Left colon (tissue), 2 donors: ENCODE measurements around the gene NDC80. TPM values are rescaled to one million over a fixed set of nuclear protein-coding genes. Genes with fewer than 3 reads are reported as not detected.
A peak's percentile ranks its signal among the peaks of the same experiment; 100 is the strongest.

Source experiments
- ATAC-seq: fragments of 200-7000 bp; cut with Tn5 transposase; one replicate; pipeline ENCODE4 v1.9.1; 2020; ENCODE audit warnings: mild to moderate bottlenecking, moderate library complexity
- DNase-seq, 2 donors: peaks; one replicate each; pipeline ENCODE4 v3.0.0-alpha.2; 2020
- intact Hi-C, 2 donors: fragments of 100-400 bp; cut with DNase I in 1 of 2; cut with micrococcal nuclease in 1 of 2; formaldehyde crosslinking; loops; one replicate each; pipeline versions ENCODE4 v1.11.2 to v1.14.0; 2022; cut with DNase I, micrococcal nuclease
- total RNA-seq, 2 donors: library from RNA; stranded (reverse); fragmentation: NEBNext Ultra II Directional; extraction: Animal tissue kit (Norgen Biotek cat#: 25700); gene quantifications; one replicate each; pipeline ENCODE4 v1.2.1, GENCODE V29; 2021
- donor health status: DM: no; HTN: no; CAD: no.
- donor health status: DM: yes; HTN: yes; CAD: no.

Gene NDC80
- total RNA-seq, 2 donors from 2014 or later, result 3.2 to 5.8 TPM

GRCh38 chr18:2549462-2549861, 21.9 kb upstream of the NDC80 start:
- no peak for DNase-seq
- intact Hi-C loops, result loop anchor here in 1 of 2 donors (10.0 kb wide), 1 partner anchor 195 kb away; no protein-coding TSS in a partner anchor
- ATAC-seq, result no peak

DNA sequence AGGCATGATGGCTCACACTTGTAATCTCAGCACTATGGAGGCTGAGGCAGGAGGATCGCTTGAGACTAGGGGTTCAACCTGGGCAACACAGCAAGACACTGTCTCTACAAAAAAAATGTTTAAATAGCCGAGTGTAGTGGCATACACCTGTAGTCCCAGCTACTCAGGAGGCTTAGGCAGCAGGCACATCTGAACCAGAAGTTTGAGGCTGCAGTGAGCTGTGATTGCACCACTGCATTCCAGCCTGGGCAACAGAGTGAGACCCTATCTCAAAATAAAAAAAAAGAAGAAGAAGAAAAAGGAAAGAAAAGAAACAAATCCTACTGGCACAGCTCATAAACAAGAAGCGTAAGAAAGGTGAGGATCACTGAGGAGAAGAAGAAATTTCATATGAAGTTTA, 19.9 kb upstream of the NDC80 start:
- no peak for ATAC-seq
- intact Hi-C loops, result no loop called here
- DNase-seq, result no peak

GRCh38 chr18:2554696-2555095, 16.7 kb upstream of the NDC80 start:
- intact Hi-C loops, result no loop called here
- ATAC-seq (no peak), DNase-seq (no peak)

- no peak for ATAC-seq
- no peak for DNase-seq
- intact Hi-C loops, result no loop called here
Observed at GRCh38 chr18:2555895-2556294, 15.5 kb upstream of the NDC80 start.

DNA sequence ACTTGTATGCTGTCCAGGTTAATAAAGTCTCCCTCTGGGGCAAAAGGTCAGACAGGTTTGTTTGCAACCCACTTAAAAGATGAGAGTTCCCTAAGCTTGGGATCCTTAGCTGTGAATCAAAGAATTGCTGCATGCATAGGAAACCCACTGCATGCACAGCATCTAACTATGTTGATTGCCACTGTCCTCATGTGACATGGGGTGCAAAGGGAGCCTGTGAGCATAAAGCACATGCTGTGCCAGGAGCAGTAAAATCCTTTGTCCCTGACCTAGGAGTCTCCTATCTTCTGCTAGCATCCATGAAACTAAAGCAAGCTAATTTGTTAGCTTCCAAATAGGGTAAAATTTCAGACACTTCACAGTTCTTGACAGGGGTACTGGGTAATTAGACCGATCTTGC, 13.8 kb upstream of the NDC80 start:
- intact Hi-C loops, result no loop called here
- DNase-seq (no peak), ATAC-seq (no peak)

DNA sequence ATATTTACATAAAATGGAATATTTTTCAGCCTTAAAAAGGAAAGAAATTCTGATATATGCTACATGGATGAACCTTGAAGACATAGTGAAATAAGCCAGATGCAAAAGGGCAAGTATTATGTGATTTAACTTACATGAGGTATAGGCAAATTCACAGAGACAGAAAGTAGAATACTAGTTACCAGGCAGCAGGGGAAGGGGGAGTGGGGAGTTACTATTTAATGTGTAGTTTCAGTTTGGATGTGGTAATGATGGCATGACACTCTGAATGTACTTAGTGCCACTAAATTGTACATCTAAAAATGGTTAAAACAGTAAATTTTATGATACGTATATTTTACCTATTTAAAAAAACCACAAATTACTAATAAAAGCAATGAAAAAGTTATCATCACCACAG, 12.1 kb upstream of the NDC80 start:
- ATAC-seq (no peak), DNase-seq (no peak)
- intact Hi-C loops, result no loop called here

GRCh38 chr18:2564373-2564772, 7.0 kb upstream of the NDC80 start:
- ATAC-seq (peak; percentile 97), DNase-seq (no peak)
- intact Hi-C loops, result no loop called here

DNA sequence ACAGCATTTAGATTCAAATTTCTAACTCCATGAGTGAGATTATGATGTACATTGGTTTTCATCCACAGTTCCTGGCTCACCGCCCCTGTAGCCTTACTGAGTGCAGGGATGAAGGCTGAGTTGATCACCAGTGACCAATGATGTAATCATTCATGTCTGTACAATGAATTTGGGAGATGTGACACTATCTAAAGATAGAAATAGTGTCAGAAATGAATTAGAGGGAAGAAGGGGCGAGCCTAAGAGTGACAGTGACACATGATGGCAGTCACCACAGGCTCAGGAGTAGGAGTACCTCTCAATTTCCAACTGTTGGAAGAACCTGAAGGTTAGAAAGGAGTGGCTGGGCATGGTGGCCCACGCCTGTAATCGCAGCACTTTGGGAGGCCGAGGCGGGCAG, 3.2 kb upstream of the NDC80 start:
- no peak for DNase-seq
- intact Hi-C loops, result no loop called here
- ATAC-seq, result no peak

GRCh38 chr18:2568605-2569004, 2.8 kb upstream of the NDC80 start:
- DNase-seq, result no peak
- intact Hi-C loops, result no loop called here
- no peak for ATAC-seq

- no peak for ATAC-seq
- intact Hi-C loops, result loop anchor here in 1 of 2 donors (10.0 kb wide), 1 partner anchor 85 kb away; the partner anchor contains the start of gene SMCHD1
- DNase-seq, result no peak
Observed at GRCh38 chr18:2569338-2570207, 1.8 kb upstream of the NDC80 start.

DNA sequence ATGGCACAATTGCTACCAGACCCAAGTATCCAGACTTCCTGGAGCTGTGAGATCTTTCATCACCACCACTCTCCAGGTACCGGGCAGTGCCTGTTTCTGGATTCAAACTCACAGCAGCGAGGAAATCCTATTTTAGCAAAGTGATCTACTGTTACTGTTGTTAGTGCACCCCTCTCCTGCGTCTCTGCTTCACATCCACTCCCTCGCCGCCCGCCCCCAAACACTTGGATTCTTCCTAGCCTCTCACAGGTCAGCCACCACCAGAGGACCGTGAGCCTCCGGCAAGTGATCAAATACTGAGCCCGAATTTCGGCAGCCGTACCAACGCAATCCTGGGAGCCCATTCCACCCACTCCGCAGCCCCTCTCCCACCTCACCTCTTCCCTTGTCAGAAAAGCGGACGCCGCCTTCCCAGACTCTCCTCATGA, 571 bp upstream of the NDC80 start:
- ATAC-seq (peak; percentile 73), DNase-seq (peak; percentile 72 to 79)
- intact Hi-C loops, result loop anchor here in 1 of 2 donors (10.0 kb wide), 1 partner anchor 84 kb away; the partner anchor contains the start of gene SMCHD1

- intact Hi-C loops, result loop anchor here in 1 of 2 donors (10.0 kb wide), 1 partner anchor 83 kb away; the partner anchor contains the start of gene SMCHD1
- ATAC-seq, result peak; percentile 8
- no peak for DNase-seq
Observed at GRCh38 chr18:2572171-2572569, 813 bp downstream of the NDC80 start.

- no peak for ATAC-seq
- intact Hi-C loops, result loop anchor here in 1 of 2 donors (10.0 kb wide), 1 partner anchor 82 kb away; the partner anchor contains the start of gene SMCHD1
- DNase-seq, result no peak
Observed at GRCh38 chr18:2572892-2573291, 1.5 kb downstream of the NDC80 start.

GRCh38 chr18:2573408-2573807, 2.1 kb downstream of the NDC80 start:
- intact Hi-C loops, result loop anchor here in 1 of 2 donors (10.0 kb wide), 1 partner anchor 81 kb away; the partner anchor contains the start of gene SMCHD1
- no peak for ATAC-seq
- DNase-seq, result no peak

DNA sequence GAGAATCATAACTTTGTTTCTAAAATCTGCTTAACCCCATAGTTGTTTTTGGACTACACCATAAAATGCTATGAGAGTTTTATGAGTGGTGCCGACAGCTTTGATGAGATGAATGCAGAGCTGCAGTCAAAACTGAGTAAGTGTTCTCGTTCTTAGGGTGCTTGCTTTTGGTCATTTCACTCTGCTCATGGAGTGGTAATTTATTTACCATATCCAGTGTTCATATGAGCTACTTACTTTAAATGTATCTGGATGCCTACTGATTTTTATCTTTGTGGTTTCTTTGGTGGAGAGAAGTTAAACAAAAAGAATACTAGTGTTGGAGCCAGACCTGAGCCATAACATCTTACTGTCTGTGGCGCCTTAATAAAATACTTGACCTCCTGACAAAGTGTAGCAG, 16.4 kb downstream of the NDC80 start:
- no peak for DNase-seq
- intact Hi-C loops, result no loop called here
- ATAC-seq, result peak; percentile 25

DNA sequence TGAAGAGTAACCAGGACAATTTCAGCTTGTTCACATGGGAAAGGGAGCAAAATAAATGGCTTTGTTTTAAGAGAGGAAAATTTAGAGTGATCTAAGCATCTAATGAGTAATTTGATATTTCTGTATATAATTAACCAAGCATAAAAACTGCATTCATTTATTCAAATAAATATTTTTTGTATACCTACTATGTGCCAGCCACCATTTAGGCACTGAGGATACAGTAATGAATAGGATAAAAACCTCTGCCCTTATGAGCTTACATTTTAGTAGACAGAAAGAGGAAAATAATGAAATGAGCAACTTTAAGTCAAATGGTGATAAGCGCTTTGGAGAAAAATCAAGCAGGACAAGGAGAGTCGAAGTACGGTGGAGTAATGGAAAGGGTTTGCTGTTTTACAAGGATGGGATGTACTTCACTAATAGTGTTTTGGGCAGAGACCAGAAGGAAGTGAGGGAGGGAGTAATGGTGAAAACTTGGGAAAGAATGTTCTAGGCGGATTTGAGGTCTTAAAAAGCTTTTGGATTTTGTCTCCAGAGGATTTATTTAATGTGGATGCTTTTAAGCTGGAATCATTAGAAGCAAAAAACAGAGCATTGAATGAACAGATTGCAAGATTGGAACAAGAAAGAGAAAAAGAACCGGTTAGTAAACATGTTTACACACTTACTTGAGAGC, 17.4 kb downstream of the NDC80 start:
- intact Hi-C loops, result no loop called here
- ATAC-seq (no peak), DNase-seq (no peak)

DNA sequence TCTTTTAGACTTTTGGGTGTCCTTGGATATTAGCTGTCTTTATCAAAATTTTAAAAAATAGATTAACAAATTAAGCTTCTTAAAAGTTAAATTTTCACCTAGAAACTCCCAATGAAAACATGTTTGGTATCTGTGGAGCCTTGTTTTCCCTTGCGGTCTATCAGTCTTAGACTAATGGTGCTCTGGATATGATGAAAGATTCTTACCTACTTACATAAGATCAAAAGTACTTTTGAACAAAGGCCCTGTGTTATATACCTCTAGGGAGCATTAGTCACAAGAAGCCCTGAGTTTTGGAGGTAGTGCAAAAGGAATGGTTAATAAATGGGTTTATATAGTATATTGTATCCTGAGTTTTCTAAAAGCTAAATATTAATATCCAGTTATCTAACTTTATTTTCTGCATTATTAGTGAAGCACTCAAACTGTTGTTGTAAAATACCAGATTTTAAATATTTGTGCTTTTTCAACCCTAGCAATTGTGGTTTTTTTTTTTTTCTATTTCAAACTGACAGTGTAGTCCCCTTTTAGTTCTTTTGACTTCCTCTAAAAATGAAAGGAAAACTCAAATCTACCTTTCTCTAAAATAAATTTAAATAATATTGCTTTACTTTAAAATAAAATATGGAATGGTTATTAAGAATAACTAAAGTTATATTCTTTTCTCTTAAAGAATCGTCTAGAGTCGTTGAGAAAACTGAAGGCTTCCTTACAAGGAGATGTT, 18.1 kb downstream of the NDC80 start:
- intact Hi-C loops, result no loop called here
- ATAC-seq (no peak), DNase-seq (no peak)

DNA sequence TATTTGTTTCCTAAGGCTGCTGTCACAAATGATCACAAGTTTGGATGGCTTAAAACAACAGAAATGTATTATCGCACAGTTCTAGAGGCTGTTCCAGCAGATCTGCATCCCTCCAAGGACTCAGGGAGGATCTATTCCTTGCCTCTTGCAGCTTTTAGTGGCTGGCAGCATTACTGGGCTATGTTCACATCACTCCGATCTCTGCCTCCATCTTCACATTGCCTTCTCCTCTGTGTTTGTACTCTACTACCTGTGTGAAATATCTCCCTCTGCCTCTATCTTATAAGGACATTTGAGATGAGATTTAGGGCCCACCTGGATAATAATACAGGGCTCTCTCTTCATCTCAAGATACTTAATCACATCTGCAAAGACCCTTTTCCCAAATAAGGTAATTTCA, 18.9 kb downstream of the NDC80 start:
- ATAC-seq, result no peak
- intact Hi-C loops, result no loop called here
- no peak for DNase-seq

DNA sequence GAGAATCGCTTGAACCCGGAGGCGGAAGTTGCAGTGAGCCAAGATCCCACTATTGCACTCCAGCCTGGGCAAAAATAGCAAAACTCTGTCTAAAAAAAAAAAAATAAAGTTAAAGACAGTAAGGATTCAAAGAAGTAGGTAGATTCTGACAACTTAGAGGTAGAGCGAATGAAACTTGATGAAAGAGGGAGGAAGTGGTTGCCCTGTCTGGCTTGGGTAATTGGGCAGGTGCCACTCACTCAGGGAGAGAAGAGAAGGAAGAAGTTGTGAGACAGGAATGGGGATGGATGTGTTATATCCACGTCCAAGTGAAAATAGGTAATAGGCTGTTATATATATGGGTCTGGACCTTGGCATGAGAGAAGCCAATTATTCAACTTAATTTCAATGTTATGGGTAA, 26.3 kb downstream of the NDC80 start:
- DNase-seq, result no peak
- no peak for ATAC-seq
- intact Hi-C loops, result no loop called here
